ENCODE results near the gene SNRPD1.
"Not testable (repeated sequence)": the region's sequence is repeated elsewhere in the genome, so short reads cannot be mapped to it uniquely, and the experiment has no call there.

GRCh38 chr18:21621640-21622039 lies 9.5 kb downstream of the SNRPD1 start:
- not testable (repeated sequence) for TF ChIP-seq EZH2 (IDR thresholded peaks at IDR 0.05; ENCODE audit: borderline replicate concordance); EZH2phosphoT487 (IDR thresholded peaks at IDR 0.05; ENCODE audit: low read depth, severe bottlenecking, unreplicated experiment); CTCF (IDR thresholded peaks at IDR 0.05; ENCODE audit: poor library complexity)

Data from hepatocyte (in vitro differentiated cells).